Fibroblast of the conjunctiva (primary cell): Measurements from ENCODE around the gene IPO4.

Experiments
- DNase-seq: peaks from one replicate; pipeline ENCODE4 v3.0.0-alpha.2; 2010; ENCODE audit warnings: low read depth

The IPO4 gene

DNA sequence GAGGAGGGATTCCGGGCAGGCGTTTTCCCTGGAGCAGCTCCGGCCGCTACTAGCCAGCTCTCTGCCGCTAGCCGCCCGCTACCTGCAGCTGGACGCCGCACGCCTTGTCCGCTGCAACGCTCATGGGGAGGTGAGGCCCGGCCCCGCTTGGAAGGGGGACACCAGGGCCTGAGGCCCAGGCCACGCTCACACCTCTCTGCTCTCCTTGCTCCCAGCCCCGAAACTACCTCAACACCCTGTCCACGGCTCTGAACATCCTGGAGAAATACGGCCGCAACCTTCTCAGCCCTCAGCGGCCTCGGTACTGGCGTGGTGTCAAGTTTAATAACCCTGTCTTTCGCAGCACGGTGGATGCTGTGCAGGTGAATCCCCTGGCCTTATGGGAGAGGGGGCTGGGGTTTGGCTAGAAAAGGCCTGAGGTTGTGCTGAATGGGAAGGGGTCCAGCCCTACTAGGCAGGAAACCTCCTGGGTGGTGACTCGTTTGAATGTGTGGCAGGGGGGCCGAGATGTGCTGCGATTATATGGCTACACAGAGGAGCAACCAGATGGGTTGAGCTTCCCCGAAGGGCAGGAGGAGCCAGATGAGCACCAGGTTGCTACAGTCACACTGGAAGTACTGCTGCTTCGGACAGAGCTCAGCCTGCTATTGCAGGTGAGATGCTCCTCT is 40.7 kb downstream of the IPO4 start:
- no peak for DNase-seq

- DNase-seq, result peak; percentile 99
Measured at GRCh38 chr14:24146978-24147760, 41.4 kb downstream of the IPO4 start, which contains the start of gene RNF31. RNF31 (plus strand) TSS chr14:24147498; CDS start chr14:24147699, 201 bp downstream.

DNA sequence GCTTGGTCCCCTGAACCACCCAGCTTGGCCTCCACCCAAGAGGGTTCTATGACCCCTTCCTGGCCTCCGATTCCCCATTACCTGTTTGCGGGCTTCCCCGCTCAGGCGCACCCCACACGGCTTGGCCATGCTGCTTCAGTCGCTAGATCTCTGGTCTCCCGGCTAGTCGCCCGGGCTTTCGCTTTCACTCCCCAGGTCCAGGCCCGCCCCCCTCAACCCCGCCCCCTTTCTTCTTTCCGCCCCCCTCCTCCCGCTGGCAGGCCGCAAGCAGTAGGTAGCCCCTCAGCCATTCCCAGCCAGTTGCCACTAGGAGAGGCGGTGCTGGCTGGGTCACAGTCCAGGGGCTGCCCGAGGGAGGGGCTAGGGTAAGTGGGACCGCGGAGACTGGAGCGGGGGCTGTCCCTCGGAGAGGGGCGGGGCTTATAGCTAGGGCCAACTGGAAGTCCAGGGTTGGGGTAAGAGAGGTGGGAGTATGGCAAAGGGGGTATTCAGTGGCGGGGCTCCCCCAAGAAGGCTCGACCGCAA is 42.1 kb downstream of the IPO4 start, which contains the start of gene PSME2:
Gene PSME2 (minus strand): TSS at position 158 of the 525 bp plus-strand sequence. CDS start 29 bp downstream, at position 129.
- DNase-seq, result peak; percentile 97

DNA sequence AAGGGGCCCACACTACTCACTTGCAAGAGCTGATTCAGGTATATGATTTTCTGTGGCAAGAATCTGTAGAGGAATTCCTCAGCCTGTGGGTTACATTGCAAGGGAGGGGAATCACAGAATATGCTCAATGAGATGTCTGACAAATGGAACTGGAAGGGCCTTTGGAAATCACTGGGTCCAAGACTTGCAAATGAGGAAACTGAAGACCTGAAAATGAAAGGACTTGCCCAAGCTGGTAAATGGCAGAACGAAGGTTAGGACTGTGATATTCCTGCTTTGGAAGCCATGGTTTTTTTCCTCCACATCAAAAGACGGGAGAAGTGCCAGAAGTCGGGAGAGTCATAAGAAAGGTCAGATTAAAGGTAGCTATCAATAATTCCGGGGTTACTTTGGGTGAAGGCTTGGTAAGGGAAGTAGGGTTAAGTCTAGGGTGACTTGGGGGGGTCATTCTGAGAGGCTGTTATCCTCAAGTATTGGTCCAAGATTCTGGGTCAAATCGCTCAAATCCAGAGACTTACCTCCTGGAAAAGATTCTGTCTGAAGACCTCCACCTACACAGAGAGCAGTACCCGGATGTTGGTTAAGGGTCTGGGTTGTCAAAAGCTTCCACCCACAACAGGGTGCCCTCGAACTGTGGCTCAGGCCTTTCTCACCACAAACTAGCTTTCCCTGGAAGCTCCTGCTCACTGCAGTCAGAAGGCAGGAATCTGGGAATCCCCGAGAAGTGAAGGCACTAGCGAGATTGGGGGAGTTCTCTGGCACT is 42.7 kb downstream of the IPO4 start:
- peak; percentile 22 for DNase-seq

GRCh38 chr14:24145219-24145618 is 43.4 kb downstream of the IPO4 start:
- DNase-seq, result no peak

DNA sequence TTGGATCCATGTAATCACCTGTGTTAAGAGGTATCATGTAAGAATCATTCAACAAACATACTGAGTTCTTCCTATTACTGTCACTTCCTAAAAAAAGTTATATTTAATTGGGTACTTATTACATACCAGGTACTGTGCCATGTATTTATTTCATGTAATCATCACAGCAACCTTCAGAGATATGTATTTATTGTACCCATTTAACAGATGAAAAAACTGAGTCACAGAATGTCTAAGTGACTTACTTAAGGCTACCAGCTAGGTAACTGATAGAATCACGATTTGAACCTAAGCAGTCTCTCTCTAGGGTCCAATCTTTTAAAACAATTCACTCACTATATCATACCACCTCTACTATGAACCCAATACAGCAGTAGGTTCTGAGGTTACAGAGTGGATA is 44.2 kb downstream of the IPO4 start:
- no peak for DNase-seq

GRCh38 chr14:24143511-24143910 is 45.1 kb downstream of the IPO4 start:
- DNase-seq, result no peak

GRCh38 chr14:24141097-24141880 is 47.3 kb downstream of the IPO4 start, which contains the start of gene EMC9:
EMC9 (minus strand) TSS chr14:24141591; CDS start chr14:24141304, 287 bp downstream.
- DNase-seq, result peak; percentile 99

- DNase-seq, result no peak
Measured at GRCh38 chr14:24139272-24139934, 49.2 kb downstream of the IPO4 start.

DNA sequence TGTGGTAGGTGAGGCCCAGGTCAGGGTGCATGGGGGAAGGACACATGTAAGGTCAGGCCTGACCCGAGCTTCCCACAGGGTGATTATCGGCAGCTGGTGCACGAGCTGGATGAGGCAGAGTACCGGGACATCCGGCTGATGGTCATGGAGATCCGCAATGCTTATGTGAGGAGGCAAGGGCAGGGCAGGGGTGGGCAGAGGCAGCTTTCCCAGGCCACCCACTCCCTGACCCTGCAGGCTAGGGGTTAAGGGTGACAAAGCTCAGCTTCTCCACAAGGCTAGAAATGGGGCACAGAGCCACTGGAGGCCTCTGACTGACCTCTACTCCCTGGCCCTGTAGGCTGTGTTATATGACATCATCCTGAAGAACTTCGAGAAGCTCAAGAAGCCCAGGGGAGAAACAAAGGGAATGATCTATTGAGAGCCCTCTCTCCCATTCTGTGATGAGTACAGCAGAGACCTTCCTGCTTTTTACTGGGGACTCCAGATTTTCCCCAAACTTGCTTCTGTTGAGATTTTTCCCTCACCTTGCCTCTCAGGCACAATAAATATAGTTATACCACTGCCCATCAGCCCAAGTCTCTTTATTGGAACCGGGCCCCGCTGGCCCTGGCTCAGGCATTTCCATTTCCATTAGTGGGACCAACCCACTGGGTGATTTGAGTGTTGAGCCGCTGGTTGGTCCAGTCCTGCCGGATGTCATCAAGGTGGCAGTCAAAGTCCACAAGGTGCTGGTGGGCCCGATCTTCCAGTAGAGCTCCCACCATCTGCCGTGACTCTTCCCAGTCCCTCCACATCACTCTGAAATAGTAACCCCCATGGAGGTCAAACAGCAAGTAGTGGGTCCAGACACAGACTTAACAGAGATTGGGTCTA is 50.0 kb downstream of the IPO4 start:
- no peak for DNase-seq

- DNase-seq, result no peak
Measured at GRCh38 chr14:24137529-24138395, 50.9 kb downstream of the IPO4 start.

GRCh38 chr14:24136684-24137528 is 51.7 kb downstream of the IPO4 start:
- DNase-seq, result no peak

- peak; percentile 75 for DNase-seq
Measured at GRCh38 chr14:24135834-24136683, 52.6 kb downstream of the IPO4 start, which contains the start of gene PSME1. PSME1 (plus strand) TSS chr14:24136194; CDS start chr14:24136263, 69 bp downstream.

GRCh38 chr14:24135584-24135833 is 53.1 kb downstream of the IPO4 start:
- no peak for DNase-seq

GRCh38 chr14:24133735-24134134 is 54.9 kb downstream of the IPO4 start:
- DNase-seq, result no peak

GRCh38 chr14:24132976-24133375 is 55.6 kb downstream of the IPO4 start:
- no peak for DNase-seq

DNA sequence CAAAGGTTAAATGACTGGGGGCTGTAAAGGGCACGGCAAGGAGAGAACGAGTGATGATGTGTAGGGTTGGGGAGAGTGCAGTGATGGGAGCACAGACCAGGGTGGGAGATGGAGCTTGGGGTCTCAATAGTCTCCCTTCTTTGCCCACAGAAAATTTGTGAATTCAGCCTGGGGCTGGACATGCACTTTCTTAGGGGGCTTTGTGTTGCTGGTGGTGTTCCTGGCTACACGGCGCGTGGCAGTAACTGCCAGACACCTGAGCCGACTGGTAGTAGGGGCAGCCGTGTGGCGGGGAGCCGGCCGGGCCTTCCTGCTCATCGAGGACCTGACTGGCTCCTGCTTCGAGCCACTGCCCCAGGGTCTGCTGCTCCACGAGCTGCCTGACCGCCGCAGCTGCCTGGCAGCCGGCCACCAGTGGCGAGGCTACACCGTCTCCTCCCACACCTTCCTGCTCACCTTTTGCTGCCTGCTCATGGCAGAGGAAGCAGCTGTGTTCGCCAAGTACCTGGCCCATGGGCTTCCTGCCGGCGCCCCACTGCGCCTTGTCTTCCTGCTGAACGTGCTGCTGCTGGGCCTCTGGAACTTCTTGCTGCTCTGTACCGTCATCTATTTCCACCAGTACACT is 56.4 kb downstream of the IPO4 start:
- no peak for DNase-seq
